AG04449 (cell line): Measurements from ENCODE around the gene LRRC15.

ENCODE experiments used
- CTCF ChIA-PET: fragments of 350-600 bp; formaldehyde crosslinking; extraction: SDS; loops from one replicate; lab custom pipeline; 2021; ENCODE audit warnings: antibody characterized with exemption; lab: Yijun Ruan, JAX
- POLR2A ChIA-PET: fragments of 400-600, 350-600 bp; formaldehyde crosslinking; extraction: SDS; loops from one replicate; lab custom pipeline; 2020; ENCODE audit warnings: antibody characterized with exemption, inconsistent platforms; lab: Yijun Ruan, JAX
- DNase-seq: peaks from one replicate; pipeline ENCODE4 v3.0.0-alpha.2; 2010; ENCODE audit warnings: low read depth, low spot score
- H3K4me3 ChIP-seq: 2 replicates; pipeline ENCODE4 v1.5.1; 2011; ENCODE audit warnings: low read depth, mild to moderate bottlenecking, control low read depth, low read length
- CTCF ChIP-seq: IDR thresholded peaks from one replicate; pipeline ENCODE4 v1.5.1; 2011; ENCODE audit warnings: mild to moderate bottlenecking, moderate library complexity, low read length, control low read depth, inconsistent platforms; ENCODE audit not compliant: insufficient read depth; ENCODE audit errors: missing control alignments

Gene LRRC15

GRCh38 chr3:194348354-194348753, 21.2 kb downstream of the LRRC15 start:
- no peak for TF ChIP-seq CTCF
- CTCF ChIA-PET = interaction anchor here (1.6 kb wide), 1 partner anchor 9 kb away, joined by 3 read pairs; no protein-coding TSS in a partner anchor
- no peak for DNase-seq
- POLR2A ChIA-PET = no interaction called here
- no peak overlapping the region for H3K4me3 ChIP-seq

GRCh38 chr3:194346621-194347020, 22.9 kb downstream of the LRRC15 start:
- TF ChIP-seq CTCF = no peak
- ChIA-PET POLR2A (interaction anchor here (1.1 kb wide), 1 partner anchor 23 kb away, joined by 3 read pairs; the partner anchor contains the start of gene LRRC15), CTCF (interaction anchor here (0.9 to 10.2 kb wide), 10 partner anchors 12 to 681 kb away, joined by 3 to 274 read pairs (median 14); partner anchors contain the start of genes GP5 and LRRC15)
- DNase-seq = no peak
- H3K4me3 ChIP-seq = no peak overlapping the region

- ChIA-PET POLR2A (interaction anchor here (1.1 kb wide), 1 partner anchor 24 kb away, joined by 3 read pairs; the partner anchor contains the start of gene LRRC15), CTCF (interaction anchor here (0.9 to 10.2 kb wide), 16 partner anchors 11 to 685 kb away, joined by 3 to 274 read pairs (median 12); partner anchors contain the start of genes GP5, LRRC15 and TMEM44)
- no peak for DNase-seq
- H3K4me3 ChIP-seq = no peak overlapping the region
- TF ChIP-seq CTCF = no peak
These were observed 23.5 kb downstream of the LRRC15 start for GRCh38 chr3:194346035-194346434.

- DNase-seq = no peak
- CTCF ChIA-PET = interaction anchor here (0.6 to 10.2 kb wide), 43 partner anchors 9 to 681 kb away, joined by 3 to 274 read pairs (median 5); partner anchors contain the start of genes GP5, LRRC15, LSG1 and TMEM44
- POLR2A ChIA-PET = interaction anchor here (0.6 kb wide), 1 partner anchor 20 kb away, joined by 4 read pairs; no protein-coding TSS in a partner anchor
- TF ChIP-seq CTCF = peak; percentile 92
- H3K4me3 ChIP-seq = no peak overlapping the region
These were observed 25.5 kb downstream of the LRRC15 start for GRCh38 chr3:194344012-194344411.

- POLR2A ChIA-PET = no interaction called here
- CTCF ChIA-PET = interaction anchor here (0.6 to 10.2 kb wide), 43 partner anchors 9 to 681 kb away, joined by 3 to 274 read pairs (median 5); partner anchors contain the start of genes GP5, LRRC15, LSG1 and TMEM44
- no peak for DNase-seq
- TF ChIP-seq CTCF = no peak
- no peak overlapping the region for H3K4me3 ChIP-seq
These were observed 26.0 kb downstream of the LRRC15 start for GRCh38 chr3:194343561-194343893.

GRCh38 chr3:194342861-194343560, 26.5 kb downstream of the LRRC15 start:
- no peak for TF ChIP-seq CTCF
- DNase-seq = no peak
- ChIA-PET CTCF (interaction anchor here (0.7 to 10.2 kb wide), 42 partner anchors 7 to 1780 kb away, joined by 3 to 274 read pairs (median 6); partner anchors contain the start of genes CPN2, GP5, LRRC15 and LSG1), POLR2A (no interaction called here)
- no peak overlapping the region for H3K4me3 ChIP-seq
